ENCODE results near the gene COMMD1.
"Not testable (repeated sequence)": the region's sequence is repeated elsewhere in the genome, so short reads cannot be mapped to it uniquely, and the experiment has no call there.

The COMMD1 gene

GRCh38 chr2:62030902-62031301, 125.4 kb downstream of the COMMD1 start:
- no peak for DNase-seq (ENCODE audit: low read depth)

GRCh38 chr2:62032096-62032495, 126.6 kb downstream of the COMMD1 start:
- no peak for DNase-seq (ENCODE audit: low read depth)

GRCh38 chr2:62034715-62035114, 129.2 kb downstream of the COMMD1 start:
- no peak for DNase-seq (ENCODE audit: low read depth)

- no peak for DNase-seq (ENCODE audit: low read depth)
These were observed 130.8 kb downstream of the COMMD1 start for GRCh38 chr2:62036229-62036628.

GRCh38 chr2:62036761-62037250, 131.3 kb downstream of the COMMD1 start:
- no peak for DNase-seq (ENCODE audit: low read depth)

GRCh38 chr2:62038975-62039771, 133.7 kb downstream of the COMMD1 start:
- DNase-seq (ENCODE audit: low read depth), result peak; percentile 3

GRCh38 chr2:62040926-62041325, 135.5 kb downstream of the COMMD1 start:
- DNase-seq (ENCODE audit: low read depth), result no peak

GRCh38 chr2:62041701-62042385, 136.4 kb downstream of the COMMD1 start:
- not testable (repeated sequence) for DNase-seq (ENCODE audit: low read depth)

GRCh38 chr2:62042400-62042799, 136.9 kb downstream of the COMMD1 start:
- no peak for DNase-seq (ENCODE audit: low read depth)

- no peak for DNase-seq (ENCODE audit: low read depth)
These were observed 137.5 kb downstream of the COMMD1 start for GRCh38 chr2:62042944-62043343.

GRCh38 chr2:62045017-62045543, 139.6 kb downstream of the COMMD1 start:
- no peak for DNase-seq (ENCODE audit: low read depth)

- DNase-seq (ENCODE audit: low read depth), result no peak
These were observed 140.7 kb downstream of the COMMD1 start for GRCh38 chr2:62046141-62046540.

GRCh38 chr2:62050456-62051045, 145.1 kb downstream of the COMMD1 start:
- DNase-seq (ENCODE audit: low read depth), result no peak

GRCh38 chr2:62054029-62054791, 148.7 kb downstream of the COMMD1 start:
- DNase-seq (ENCODE audit: low read depth), result no peak

GRCh38 chr2:62054916-62055450, 149.5 kb downstream of the COMMD1 start:
- DNase-seq (ENCODE audit: low read depth), result no peak

- no peak for DNase-seq (ENCODE audit: low read depth)
These were observed 150.4 kb downstream of the COMMD1 start for GRCh38 chr2:62055724-62056336.

- no peak for DNase-seq (ENCODE audit: low read depth)
These were observed 150.9 kb downstream of the COMMD1 start for GRCh38 chr2:62056341-62056740.

GRCh38 chr2:62065243-62065642, 159.8 kb downstream of the COMMD1 start:
- DNase-seq (ENCODE audit: low read depth), result no peak

- DNase-seq (ENCODE audit: low read depth), result peak; percentile 53
These were observed 165.7 kb downstream of the COMMD1 start for GRCh38 chr2:62071126-62071598.

- no peak for DNase-seq (ENCODE audit: low read depth)
These were observed 166.5 kb downstream of the COMMD1 start for GRCh38 chr2:62071760-62072680.
